GM19395 (cell line): ENCODE results near the gene OSBPL2.

Experiments
- ATAC-seq: cut with Tn5 transposase; IDR thresholded peaks from one replicate; pipeline ENCODE4 v1.9.1; 2021; ENCODE audit warnings: mild to moderate bottlenecking, moderate library complexity; ENCODE audit not compliant: unreplicated experiment

OSBPL2 gene

GRCh38 chr20:62233684-62234083 is 4.6 kb upstream of the OSBPL2 start:
- no peak for ATAC-seq

DNA sequence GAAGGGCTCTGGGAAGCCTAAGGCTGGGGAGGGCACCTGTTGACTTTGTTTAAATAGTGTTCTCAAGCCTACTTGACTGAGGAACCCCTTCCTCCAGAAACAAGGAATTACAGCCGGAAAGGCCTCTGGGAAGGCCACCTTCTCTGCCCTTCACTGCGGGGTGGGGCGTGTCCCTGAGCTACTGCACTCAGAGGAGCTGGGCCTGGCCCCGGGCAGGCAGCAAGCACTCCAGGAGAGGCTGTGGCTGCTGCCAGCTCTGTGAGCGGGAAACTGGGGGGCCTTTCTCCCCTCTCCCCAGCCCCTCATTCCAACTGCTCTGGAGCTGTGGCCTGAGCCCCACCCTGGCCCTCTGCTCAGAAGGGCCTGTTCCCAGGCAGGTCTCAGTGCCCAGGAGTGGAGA is 4.0 kb upstream of the OSBPL2 start:
- no peak for ATAC-seq

DNA sequence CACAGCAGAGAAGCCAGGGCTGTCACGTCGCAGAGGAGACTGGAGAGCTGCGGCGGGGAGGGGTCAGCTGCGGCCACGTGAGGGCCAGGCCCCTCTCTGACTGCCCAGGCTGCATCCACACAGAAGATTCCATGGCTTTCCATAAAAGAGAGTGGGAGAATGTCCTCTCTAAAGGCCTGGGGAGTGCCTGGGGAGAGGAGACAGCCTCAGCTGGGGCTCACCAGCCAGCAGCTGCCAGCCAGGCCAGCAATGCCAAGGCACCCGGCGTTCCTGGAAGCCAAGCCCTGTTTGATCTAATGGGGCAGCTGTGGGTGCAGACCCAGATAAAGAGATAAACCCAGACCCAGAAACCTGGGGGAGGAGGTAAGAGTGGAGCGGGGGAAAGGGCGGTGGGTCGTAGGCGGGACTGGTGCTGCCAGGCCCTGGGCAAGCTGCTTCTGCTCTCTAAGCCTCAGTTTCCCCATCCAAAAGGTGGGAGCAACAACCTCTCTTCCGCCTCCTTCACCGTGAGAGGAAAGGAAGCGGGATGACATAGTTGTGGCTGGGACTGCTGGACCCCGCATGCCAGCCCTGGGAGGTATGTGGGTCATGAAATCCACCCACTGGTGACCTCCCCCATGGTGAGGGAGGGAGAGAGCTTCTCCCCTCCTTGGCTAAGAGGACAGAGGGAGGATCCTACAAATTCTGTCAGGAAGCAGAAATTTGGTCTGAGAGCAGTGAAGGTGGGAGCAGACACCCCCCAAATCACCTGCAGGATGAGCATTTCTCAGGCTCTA is 3.1 kb upstream of the OSBPL2 start:
- ATAC-seq = no peak

- no peak for ATAC-seq
Measured at GRCh38 chr20:62235777-62236157, 2.6 kb upstream of the OSBPL2 start.

GRCh38 chr20:62236200-62236599 is 2.1 kb upstream of the OSBPL2 start:
- ATAC-seq = no peak

DNA sequence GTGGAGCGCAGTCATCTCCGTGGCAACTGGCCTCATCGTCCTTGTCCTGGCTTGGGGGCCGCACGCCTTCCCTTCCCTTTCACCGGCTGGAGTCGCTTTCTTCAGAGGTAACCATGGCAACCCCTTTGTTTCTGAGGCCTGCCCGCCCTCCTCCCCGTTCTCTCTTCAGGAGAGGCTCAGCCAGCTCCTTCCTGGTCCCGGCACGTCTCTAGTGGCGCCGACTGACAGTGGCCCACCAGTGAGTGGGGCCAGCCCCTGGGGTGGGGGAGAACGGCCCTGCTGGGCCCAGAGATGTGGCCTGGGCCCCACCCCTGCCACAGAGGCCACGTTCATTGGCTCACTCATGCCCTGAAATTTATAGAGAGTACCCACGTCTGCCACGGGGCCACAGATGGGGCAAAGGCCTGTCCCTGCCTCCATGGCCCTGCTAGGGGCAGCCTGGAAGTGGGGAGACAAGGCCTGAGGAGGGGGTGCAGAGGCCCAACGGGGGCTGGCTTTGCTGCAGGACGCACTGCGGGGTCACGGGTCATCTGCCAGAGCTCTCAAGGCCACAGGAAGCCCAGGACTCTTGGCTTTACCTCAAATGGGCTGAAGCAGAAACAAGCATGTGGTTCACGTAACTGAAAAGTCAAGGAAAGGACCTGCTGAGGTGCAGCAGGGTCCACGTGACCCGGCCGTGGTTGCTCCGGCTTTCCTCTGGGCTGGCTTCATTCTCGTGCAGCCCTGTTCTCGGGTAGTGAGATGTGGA is 1.4 kb upstream of the OSBPL2 start:
- ATAC-seq = no peak

DNA sequence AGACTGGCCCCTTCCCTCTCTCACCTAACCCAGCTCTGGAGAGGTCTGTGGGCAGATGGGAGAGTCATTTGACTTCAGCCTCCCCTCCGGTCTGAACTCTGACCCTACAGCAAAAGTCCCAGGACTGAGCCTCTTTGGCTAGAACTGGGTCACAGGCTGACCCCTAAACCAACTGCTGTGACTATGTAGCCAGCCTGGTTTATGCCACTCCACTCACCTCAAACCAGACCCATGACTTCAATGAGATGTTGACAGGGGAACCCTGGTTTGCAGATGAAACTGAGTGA is 864 bp upstream of the OSBPL2 start:
- no peak for ATAC-seq

DNA sequence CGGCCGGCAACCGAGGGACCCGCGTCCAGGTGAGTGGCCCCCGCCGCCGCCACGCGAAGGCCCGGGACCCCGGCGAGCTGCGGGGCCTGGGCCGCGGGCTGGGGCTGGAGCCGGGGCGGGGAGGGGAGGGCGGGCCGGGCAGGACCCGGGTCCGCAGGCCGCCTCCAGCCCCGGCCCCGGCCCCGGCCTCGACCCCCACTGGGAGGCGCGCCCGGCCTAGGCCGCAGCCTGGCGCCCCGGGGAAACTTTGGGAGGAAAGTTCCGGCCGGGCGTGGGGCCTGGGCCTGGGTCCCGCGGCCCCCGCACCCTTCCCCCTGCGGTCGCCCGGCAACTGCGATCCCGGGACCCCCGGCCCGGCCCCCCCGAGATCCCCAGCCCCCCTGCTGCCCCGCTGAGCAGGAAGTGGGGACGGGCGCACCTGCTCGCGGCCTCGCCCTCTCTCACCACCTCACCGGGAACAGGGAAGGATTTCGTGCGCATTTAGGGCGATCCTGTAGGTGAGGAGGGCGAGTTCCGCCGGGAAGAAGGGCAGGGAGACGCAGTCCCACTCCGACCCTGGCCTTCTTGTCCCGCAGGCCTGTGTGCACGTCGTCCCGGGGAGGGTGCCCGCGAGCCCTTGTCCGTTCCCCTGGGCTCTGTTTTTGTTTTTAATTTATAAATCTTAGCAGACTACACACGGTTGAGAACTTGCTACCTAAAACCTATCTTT is 402 bp downstream of the OSBPL2 start:
- ATAC-seq = peak; percentile 4

- ATAC-seq = no peak
Measured at GRCh38 chr20:62239278-62239879, 1.1 kb downstream of the OSBPL2 start.

DNA sequence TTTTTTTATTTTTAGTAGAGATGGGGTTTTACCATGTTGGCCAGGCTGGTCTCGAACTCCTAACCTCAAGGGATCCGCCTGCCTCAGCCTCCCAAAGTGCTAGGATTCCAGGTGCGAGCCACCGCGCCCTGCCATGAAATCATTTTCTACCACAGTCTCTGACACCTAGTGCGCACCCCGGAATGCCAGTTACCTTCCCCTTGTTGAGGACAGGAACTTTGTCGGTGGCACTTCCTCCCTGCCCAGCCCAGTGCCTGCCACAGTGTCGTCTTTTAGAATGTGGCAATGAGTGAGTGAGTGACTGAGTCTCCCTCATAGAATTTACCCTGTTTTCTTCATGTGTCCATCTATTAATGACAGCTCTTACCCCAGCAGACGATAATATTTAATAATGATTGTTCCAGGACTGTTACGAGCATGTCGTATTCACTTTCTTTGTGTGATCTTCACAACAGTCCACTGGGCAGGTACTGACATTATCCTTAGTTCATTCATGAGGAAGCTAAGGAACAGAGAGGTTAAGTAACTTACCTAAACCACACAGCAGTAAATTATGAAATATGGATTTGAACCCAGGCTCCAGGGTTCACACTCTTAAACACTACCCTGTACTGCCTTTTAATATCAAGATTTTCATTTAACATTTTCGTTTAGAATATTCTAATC is 1.8 kb downstream of the OSBPL2 start:
- ATAC-seq = no peak

DNA sequence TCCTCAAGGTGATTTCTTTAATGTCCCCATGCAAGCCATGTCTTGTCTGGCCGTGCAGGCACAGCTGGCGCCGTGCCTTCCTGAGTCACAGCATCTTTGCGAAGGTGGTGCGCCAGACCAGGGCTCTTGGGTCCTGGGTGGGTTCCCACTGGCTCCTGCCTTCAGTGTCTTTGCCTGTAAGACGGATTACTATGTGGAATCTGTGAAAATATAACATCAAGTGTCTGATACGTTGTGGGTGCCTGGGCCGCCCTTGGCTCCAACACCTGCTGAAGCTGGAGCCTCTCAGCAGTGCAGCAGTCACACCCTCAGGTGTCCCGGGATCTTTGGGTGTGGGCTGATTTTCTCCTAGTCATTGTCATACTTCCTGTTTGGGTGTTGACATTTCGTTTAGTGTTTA is 3.2 kb downstream of the OSBPL2 start:
- no peak for ATAC-seq

DNA sequence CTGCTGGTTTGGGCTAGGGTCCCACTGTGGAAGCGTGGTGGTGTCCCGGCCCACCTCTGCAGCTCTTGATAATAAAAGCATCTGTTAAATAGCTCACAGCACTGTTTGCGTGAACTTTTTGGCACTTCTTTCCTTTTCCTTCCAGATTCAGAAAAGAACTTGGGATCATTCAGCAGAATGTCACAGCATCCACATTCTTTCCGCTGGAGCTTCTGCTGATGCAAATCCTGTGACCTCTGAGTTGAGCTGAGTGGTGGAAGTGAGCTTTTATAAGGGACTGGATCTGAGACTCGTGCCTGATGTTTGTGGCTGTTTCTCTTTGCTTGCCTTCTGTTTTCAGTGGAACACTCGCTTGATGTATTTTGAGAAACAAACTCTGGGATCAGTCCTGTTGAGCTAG is 3.9 kb downstream of the OSBPL2 start:
- ATAC-seq = no peak

DNA sequence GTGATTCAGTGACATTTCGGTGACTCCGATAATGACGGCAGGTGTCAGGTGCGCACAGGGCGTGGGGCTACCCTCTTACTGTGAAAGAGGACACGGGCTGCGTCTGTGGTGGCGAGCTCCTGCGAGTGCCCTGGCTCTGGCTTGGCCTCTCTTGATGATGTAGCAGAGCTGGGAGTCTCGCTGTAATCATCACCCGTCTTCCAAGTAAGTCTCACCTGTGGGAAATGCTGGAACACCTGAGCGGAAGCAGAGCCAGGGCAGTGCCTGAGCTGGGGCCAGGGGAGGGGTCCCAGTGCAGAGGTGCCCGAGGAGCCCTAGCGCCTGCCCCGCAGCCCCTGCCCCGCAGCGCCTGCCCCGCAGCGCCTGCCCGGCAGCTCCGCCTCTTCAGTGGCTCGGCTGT is 4.8 kb downstream of the OSBPL2 start:
- no peak for ATAC-seq

DNA sequence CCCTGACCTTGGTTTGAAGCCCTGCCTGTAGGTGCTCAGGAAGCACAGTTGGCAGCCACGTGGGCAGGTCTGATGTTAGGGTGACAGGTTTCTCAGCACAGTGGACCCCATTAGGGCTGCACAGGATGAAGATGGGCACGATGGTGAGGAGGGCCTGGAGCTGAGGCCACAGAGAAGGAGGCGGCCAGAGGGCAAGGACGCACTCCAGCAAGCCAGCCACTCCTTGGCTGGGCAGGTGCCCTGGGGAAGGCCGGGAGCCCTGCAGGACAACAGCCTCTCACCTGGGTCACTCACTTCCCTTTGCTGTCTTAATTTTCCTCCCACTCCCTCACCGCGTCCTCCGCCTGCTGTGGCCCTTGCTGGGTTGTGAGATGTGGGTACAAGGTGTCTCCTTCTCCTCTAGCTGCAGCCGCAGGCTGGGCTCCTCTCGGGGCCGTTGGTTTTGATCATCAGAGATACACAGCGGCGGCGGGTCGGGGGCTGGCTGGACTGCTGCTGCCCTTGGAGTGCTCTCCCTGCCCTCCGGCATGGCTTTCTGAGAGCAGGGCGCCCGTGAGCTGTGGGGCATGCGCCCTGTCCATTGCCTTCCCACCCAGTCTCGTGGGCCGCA is 5.7 kb downstream of the OSBPL2 start:
- ATAC-seq = no peak

DNA sequence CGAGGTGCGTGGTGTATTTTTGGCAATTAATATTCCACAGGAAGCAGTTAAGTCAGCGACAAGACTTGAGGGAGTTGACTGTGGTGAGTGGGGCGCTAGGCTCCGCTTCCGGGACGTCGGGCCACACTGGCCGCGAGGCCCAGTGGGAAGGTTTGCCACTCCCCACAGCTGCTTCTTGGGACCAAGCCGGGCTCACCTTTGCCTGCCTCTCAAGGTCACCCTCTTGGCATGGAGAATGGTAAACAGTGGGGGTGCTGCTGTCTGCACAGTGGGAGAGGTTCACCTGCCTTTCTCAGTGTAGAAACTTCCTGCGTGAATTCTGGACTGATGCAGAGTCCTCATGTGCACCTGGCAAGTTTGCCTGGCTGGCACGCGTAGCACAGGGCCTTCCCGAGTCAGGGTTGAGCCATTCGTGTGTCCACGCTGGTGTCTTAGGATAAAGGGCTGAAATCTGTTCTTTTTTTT is 6.4 kb downstream of the OSBPL2 start:
- no peak for ATAC-seq

DNA sequence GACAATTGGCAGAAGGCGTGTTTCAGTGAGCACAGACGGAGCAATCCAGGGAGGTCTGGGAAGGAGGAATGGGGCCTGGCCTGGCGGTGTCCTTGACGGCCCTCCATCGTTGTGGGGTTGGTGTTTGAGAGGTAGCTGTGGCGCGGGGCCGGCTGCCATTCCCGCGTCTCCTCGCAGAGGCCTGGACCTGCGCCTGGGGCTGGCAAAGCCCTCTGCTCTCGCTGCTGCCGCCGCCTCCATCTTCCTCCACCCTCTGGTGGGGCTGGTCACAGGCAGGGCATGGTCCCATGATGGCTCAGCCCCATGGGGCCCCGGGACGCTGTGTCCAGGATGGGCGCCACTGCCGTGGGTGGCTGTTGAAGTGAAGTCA is 7.6 kb downstream of the OSBPL2 start:
- no peak for ATAC-seq

DNA sequence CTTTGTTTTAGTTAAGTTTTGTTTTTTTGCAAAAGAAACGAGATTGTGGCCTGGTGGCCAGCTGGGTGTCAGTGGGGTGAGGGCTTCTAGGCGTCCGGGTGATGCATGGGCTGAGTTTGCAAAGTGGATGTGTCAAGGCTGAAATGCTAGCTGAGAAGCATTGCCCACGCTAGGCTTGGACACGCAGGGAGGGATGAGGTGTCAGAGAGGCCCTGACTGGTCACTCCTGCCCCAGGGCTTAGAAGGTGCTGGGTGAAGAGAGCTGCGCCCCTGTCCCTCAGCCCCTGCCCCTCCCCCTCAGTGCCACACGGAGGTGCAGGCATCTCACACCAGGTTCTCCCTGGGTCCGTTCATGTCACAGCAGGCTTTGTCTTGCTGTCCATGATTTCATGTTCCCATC is 8.1 kb downstream of the OSBPL2 start:
- ATAC-seq = no peak

GRCh38 chr20:62246872-62247652 is 8.7 kb downstream of the OSBPL2 start:
- ATAC-seq = no peak

DNA sequence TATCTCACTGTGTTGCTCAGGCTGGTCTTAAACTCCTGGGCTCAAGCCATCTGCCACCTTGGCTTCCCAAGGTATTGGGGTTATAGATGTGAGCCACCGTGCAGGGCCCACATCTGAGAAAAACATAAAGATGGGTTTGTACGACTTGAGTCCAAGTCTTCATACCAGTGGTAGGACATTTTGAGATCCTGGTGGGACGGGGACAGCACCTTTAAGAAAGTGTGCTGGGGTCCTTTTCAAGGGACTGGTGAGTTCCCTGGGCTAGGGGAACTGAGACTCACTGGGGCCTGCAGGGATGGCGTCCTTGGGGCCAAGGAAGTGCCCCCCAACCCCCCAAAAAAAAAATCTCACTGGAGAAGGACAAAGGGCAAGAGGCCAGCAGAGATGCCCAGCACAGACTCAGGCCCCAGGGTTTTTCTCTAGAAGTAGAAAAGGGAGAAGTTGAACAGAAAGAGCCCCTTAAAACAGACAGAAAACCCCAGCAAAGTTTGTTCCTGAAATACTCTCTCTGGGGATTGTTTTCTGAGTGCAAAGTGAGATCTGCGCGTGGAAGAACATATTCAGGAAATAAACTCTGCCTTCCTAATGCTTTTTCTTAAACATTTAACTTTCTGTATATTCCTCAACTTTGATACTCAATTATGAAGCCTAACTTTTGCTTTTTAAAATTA is 10.7 kb downstream of the OSBPL2 start:
- no peak for ATAC-seq
